HG03354 (cell line): ENCODE data around the gene CXCL11.
"Not testable (repeated sequence)": the region's sequence is repeated elsewhere in the genome, so short reads cannot be mapped to it uniquely, and the experiment has no call there.

Experiments used
- ATAC-seq: cut with Tn5 transposase; IDR thresholded peaks from one replicate; pipeline ENCODE4 v1.9.1; 2021; ENCODE audit warnings: mild to moderate bottlenecking; ENCODE audit not compliant: unreplicated experiment, poor library complexity, severe bottlenecking

The CXCL11 gene

GRCh38 chr4:76035799-76036380 is at the start of gene CXCL11:
TSS of gene CXCL11 (minus strand) at chr4:76036070. CDS start at chr4:76035987, 83 bp downstream.
- ATAC-seq = no peak

- ATAC-seq = no peak
These were observed 48.7 kb upstream of the CXCL11 start for GRCh38 chr4:76084542-76084941.

- ATAC-seq = no peak
These were observed 47.6 kb upstream of the CXCL11 start for GRCh38 chr4:76083386-76083988.

GRCh38 chr4:76078033-76078613 is 42.3 kb upstream of the CXCL11 start:
- ATAC-seq = no peak

GRCh38 chr4:76074993-76075600 is 39.2 kb upstream of the CXCL11 start:
- no peak for ATAC-seq

GRCh38 chr4:76074468-76074867 is 38.6 kb upstream of the CXCL11 start, which contains the start of gene ART3:
TSS of gene ART3 (plus strand) at chr4:76074709. CDS start at chr4:76075890, 1,181 bp downstream.
- no peak for ATAC-seq

GRCh38 chr4:76072760-76073159 is 36.9 kb upstream of the CXCL11 start:
- no peak for ATAC-seq

- peak; percentile 79 for ATAC-seq
These were observed 31.9 kb upstream of the CXCL11 start for GRCh38 chr4:76067652-76068286.

GRCh38 chr4:76066546-76066945 is 30.7 kb upstream of the CXCL11 start:
- ATAC-seq = no peak

- peak; percentile 76 for ATAC-seq
These were observed 26.1 kb upstream of the CXCL11 start for GRCh38 chr4:76061982-76062381.

GRCh38 chr4:76061421-76061820 is 25.6 kb upstream of the CXCL11 start:
- no peak for ATAC-seq

- ATAC-seq = no peak
These were observed 24.6 kb upstream of the CXCL11 start for GRCh38 chr4:76060506-76060905.

GRCh38 chr4:76059750-76060149 is 23.9 kb upstream of the CXCL11 start:
- ATAC-seq = no peak

- no peak for ATAC-seq
These were observed 23.1 kb upstream of the CXCL11 start for GRCh38 chr4:76058888-76059426.

- ATAC-seq = no peak
These were observed 22.4 kb upstream of the CXCL11 start for GRCh38 chr4:76058302-76058701.

GRCh38 chr4:76055421-76055820 is 19.6 kb upstream of the CXCL11 start:
- ATAC-seq = no peak

- ATAC-seq = peak; percentile 97
These were observed 19.1 kb upstream of the CXCL11 start for GRCh38 chr4:76055016-76055415.

- no peak for ATAC-seq
These were observed 17.9 kb upstream of the CXCL11 start for GRCh38 chr4:76053730-76054129.

GRCh38 chr4:76050560-76051050 is 14.7 kb upstream of the CXCL11 start:
- not testable (repeated sequence) for ATAC-seq

- ATAC-seq = not testable (repeated sequence)
These were observed 14.1 kb upstream of the CXCL11 start for GRCh38 chr4:76049860-76050416.
